ENCODE results near the gene NOL9.

Gene NOL9

DNA sequence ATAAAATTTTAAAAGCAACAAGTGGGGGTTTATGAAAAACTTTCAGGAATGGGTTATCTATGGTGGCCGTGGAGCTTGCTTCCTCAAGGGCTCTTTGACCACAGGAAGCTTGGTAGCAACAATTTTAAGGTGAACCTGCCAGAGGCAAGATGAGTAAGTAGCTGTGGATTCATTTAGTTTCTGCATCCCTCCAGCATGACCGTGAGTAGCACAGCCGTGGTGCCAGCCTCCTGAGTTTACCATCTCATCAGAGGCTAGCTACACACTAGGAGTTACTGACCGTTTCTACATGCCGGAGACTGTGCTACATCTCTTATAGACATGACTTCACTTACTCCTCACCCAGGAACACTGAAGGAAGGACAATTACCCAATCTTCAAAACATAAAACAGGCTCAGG, 32.8 kb downstream of the NOL9 start:
- no peak for DNase-seq (ENCODE audit: low read depth, low spot score)

DNA sequence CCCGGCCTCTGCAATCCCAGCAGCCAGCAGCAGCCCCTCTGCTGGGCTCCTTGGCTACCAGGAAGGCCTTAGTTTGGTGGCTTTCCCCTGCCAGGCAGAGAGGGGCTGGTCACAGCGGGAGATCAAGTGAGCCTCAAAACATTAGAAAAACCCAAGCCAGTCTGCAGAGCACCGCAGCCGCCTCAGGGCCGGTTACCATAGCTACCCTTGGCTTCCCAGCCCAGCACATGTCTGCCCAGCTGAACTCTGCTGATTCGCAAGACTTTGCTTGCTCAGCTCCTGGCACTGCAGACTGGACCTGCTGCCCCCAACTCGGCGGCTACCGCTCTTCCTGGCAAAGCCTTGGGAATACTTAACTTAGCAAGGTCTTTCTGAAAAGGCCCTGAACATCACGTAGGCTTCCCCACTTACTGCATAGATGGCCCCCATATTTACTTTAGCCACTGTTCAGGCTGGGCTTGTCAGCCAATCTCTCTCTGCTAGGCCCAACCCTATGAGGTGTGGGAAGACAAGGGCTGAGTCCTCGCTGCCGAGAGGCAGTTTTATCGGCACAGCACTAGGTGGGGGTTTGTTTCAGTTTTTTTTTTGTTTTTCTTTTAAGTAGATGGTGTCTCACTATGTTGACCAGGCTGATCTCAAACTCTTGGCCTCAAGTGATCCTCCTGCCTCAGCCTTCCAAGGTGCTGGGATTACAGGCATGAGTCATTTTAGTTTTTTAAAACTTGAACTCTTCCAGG, 34.2 kb downstream of the NOL9 start:
- no peak for DNase-seq (ENCODE audit: low read depth, low spot score)

DNA sequence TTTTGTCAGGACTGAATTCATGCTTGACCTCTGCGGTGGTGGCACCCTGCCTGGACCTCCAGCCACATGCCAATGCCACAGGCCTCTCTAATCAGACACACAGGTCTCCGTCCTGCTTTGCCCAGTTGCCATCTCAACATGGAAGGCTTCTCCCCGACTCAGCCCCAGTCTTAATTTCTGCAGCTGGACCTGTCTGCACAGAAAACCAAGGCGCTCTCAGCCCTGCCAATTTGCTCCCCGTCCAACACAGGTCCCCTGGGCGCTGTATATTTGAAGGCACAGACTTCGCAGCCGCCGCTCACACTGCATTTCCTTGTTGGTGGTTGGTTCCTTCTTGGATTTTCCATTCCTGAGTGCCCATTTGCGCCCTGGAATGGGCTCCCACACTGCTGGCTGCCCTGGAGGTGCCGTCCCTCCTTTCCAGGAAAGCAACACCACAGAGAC, 34.8 kb downstream of the NOL9 start:
- DNase-seq (ENCODE audit: low read depth, low spot score), result no peak

DNA sequence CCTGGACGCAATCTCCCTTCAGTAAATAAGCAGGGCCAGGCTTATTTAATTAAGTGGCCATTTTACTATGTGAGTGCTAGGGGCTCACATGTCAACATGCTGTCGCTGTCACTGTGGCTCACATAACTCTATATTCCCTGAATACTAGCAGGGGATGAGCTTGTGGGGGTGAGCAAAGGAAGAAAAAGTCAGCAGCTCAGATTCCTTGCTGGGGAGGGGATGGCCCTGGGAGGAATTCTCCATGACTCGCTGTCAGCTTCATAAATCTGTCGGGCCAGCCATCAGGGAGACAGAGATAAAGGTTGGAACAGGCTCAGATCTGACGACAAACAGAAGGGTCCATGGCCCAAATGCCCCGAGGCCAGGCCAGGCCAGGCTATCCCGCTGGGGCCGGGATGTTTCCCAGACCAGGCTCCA, 36.9 kb downstream of the NOL9 start:
- DNase-seq (ENCODE audit: low read depth, low spot score), result no peak

DNA sequence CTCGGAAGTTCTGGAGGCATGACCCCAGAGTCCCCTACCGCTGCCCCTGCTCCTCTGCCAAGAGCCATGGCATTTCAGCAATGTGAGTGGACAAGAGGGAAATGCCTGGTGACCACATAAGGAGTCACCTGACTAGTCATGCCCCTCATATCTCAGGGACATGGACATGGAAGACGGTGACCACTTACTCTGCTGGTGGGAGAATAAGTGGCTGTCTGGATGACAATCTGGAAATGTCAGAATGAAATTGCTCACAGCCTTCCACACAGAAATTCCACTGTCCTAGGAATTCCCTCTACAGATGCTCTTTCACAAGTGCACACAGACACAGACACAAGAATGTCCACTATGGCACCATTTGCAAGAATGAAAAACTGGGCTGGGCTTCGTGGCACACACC, 38.5 kb downstream of the NOL9 start:
- DNase-seq (ENCODE audit: low read depth, low spot score), result no peak

DNA sequence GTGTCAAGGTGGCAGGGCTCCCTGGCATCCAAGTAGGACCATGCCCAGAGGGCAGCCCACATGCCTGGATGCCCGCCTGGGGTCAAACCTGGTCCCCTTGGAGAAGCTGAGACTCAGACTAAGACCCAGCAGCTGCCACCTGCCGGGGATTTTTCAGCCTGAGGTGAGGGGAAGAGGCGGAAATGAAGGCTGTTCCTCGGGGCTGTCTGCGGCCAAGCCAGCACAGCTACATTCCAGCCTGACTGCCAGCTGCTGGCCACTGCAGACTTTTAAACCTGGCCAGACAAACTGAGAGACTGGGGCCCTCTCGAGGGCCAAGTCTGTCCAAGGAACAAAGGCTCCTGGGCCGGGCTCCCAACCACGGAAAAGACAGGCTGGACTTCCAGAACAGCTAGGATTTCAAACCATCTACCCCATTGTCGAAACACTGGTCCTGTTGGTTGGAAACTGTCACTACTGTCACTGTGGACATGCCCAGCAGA, 41.0 kb downstream of the NOL9 start:
- no peak for DNase-seq (ENCODE audit: low read depth, low spot score)

DNA sequence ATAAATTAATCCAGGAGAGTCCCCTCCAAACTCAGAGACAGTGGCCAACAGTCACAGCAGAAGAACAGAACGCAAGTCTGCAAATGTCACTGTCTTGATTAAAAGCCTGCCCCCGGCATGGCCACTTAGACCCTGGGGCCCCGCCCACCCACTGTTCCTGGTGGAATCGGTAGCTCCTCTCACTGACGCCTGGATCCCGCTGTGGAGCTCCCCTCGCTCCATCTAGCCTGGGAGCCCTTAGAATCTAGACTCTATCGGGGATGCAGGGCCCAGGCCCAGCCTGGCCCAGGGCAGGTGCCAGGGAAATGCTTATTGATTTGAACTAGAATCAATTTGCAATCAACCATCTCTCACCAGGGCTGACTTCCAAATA, 41.4 kb downstream of the NOL9 start:
- DNase-seq (ENCODE audit: low read depth, low spot score), result no peak

DNA sequence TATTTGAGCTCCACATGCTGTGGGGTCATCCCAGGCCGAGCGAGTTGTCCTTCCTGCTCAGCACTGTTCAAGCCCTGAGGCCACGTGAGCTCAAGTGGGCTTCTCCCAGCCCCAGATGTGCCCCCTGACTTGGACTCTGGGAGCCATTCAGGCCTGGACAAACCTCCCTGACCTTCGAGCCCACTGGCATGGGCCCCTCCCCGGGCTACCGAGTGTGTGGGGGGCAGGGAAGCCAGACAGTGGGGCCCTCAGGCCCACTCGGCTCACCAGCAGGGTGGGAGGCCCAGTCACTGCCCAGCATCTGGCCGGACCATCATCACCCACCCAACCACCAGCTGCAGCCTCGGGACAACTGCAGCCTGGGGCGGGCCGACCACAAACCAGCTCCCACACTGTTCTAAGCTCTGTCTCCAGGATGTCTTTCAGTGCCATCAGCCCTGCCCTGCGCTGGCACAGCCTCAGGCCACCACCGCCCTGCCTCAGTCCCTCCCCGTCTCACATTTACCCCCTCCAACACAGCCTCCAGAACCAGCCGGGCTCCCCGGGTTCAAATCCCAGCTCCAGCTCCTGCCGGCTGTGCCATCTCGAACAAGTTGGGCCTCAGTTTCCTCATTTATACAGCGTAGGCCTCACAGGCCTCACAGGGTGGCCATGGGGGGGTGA, 41.9 kb downstream of the NOL9 start:
- DNase-seq (ENCODE audit: low read depth, low spot score), result no peak

DNA sequence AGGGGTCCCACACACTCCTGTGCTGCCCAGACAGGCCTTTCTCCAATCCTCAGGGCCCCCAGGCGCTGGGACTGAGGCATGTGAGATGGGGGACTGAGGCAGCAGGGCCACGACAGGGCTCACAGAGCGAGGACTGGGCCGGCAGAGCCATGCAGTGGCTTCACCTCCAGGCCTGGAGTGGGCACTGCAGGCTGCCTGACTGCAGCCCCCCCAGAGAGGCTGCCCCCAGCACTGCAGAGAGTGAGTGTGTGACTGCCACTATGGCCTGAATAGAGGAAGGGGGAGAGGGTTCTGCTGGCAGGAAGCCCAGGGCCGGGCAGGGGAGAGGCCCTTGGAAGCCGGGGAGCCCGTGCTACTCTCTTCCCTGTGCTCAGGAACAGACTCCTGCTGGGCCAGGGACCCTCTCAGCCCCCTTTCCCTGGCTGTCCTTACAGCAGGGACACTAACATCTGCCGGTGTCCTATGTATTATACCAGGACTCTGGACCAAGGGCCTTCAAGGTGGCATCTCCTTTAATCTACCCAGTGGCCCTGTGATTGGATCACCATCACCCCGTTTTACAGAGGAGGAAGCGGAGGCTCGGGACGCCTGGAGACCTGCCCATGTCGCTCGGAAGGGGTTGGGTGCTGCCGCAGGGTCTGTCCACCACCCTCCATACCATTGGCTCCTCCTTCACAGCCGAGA, 42.6 kb downstream of the NOL9 start:
- DNase-seq (ENCODE audit: low read depth, low spot score), result no peak

DNA sequence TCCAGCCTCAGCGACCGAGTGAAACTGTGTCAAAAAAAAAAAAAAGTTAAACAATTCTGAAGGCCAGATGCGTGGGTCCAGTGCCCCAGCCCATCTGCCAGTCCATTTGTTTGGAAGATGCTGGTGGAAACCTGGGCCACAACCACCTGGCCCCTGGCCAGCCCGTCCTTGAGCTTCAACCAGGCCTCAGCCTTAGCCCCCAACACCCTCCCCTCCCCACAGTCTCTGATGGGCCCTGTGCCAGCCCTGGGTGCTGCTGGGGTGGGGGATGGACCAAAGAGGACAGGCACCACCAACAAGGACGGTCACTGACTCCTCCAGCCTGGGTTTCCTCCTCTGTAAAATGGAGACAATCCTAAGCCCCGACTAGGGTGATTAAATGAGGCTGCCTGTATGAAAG, 43.3 kb downstream of the NOL9 start:
- no peak for DNase-seq (ENCODE audit: low read depth, low spot score)

DNA sequence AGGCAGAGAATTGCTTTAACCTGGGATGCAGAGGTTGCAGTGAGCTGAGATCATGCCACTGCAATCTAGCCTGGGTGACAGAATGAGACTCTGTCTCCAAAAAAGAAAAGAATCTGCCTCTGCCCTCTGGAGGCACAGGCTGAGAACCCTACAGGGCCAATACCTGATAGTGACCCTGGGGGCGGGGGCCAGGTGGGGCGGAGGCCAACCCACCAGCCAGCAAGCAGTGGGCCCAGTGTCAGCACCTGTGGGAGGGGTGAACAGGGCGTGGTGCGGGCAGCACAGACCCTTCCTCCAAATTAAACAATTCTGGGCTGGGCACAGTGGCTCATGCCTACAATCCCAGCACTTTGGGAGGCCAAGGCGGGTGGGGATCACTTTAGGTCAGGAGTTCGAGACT, 43.8 kb downstream of the NOL9 start:
- no peak for DNase-seq (ENCODE audit: low read depth, low spot score)

DNA sequence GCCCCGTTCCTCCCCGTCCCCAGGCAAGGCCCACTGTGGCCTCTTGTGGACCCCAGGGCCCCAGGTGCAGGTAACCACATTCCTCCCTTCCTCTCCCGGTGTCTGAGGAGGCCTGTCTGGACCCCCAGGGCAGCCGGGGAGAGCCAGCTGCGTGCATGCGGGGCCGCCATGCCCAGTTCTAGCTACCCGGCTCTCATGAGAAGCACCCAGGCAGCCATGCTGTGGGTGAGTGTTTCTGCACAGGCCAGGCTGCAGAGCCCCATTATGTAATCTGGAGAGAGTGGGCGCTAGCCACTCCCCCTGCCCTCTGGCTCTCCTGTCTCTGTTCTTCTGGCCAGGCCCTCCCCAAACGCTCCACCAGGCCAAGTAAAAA, 44.4 kb downstream of the NOL9 start:
- DNase-seq (ENCODE audit: low read depth, low spot score), result no peak

DNA sequence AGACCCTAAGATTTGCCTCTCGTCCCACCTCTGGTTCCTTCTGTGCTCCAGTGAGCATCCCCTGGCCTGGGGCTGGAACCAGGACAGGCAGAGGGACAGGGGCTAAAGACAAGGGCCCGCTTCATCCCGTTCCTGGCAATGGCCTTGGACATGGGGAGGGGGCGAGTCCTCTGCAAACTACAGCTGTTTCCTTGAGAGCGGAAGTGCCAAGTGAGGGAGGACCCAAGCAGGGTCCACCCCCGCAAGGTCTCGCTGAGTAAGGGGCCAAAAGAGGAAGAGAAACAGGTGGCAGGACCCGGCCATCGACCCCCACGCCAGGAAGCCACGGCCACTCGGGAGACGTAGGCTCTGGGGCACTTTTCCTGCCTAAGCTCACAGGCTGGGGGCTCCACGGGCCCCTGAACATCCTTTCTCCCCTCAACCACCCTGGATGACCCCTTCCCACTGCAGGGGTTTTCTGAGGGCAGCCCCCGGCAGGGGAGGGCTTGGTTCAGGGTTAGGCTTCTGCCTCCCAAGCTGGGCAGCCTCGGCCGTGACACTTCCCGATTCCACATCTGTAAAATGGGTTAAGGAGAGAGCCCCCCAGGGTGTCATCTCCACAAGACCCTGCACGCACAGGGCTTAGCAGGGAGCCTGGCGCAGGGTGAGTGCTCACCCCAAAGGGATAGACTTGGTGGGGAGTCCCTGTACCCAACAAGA, 44.9 kb downstream of the NOL9 start:
- no peak for DNase-seq (ENCODE audit: low read depth, low spot score)

DNA sequence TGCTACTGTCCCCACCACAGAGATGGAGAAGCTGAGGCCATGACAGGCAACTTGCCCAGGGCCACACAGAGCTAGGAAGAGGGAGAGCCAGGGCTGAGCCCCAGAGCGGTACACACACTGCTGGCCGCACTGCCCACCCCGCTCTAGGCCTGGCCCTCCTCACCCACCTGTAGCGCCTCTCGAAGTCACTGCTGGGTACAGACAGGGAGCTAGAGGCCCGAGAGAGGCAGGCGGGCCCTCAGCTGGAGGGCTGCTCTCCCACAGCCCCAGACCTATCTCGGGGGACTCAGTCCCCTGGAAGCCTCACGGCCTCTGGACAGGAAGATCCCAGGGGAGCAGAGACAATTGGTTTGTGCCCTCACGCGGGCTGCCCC, 45.5 kb downstream of the NOL9 start:
- DNase-seq (ENCODE audit: low read depth, low spot score), result no peak

DNA sequence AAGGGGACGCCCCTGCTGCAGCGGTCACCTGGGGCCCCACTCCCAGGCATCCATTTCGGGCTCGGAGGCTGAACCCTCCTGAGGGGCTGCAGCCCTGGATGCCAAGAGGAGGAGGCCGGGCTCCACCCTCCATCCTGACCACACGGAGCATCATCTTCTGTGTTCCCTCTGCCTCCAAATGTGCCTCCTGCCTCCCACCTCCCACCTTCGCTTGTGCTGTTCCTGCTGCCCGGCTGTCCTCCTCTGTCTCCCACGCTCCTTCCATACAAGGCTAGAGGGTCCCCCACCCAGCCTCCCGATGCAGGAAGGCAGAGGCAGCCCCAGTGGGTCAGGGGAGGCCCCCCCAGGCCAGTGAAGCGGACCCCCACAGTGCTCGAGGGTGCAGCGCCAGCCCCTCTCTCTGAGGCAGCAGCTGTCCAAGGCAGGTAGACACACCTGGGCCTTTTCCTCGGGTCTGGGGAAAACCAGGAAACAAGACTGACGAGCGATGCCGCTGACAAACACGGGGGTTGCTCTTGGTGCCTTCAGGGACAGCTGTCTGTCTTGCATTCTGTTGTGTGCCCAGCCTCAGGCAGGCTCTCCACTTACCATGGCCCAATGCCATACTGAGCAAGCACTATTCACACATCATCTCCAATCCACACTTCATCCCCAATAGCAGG, 46.0 kb downstream of the NOL9 start:
- no peak for DNase-seq (ENCODE audit: low read depth, low spot score)

DNA sequence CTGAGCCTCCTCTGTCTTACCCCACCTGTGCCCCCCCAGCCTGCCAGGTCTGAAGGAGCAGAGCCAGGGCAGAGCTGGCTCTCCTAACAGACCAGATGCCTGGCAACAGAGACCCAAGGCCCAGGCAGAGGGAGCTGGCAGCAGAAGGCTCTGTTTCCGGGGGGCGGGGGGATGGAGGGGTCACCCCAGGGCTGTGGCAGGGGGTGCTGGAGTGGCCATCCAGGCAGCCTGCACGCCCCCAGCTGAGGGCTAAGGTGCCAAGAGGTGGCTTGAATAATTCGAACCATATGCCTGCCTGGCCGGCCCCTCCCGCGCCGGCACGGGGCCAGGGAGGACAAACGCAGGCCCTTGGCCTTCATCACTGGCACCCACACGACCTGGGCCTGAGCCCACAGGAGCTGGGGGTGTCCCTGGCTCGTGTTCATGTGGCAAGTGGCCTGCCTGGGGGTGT, 46.8 kb downstream of the NOL9 start:
- DNase-seq (ENCODE audit: low read depth, low spot score), result no peak

DNA sequence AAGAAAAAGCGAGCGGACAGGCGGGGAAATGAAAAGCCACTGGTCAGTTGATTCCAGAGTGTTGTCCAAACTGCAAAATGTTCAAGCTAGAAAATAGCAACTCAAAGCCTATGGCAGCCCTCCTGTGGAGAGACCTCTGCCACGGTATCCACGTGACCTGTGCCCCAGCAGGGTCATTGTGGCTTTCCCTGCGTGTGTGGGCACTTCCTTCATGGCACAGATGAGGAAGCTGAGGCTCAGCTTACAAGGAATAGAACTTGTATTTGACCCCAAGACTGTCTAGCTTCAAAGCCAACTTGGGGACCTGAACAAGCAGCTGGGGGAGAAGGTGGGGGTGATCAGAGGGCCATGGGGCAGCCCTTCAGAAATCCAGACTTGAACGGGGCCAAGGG, 47.3 kb downstream of the NOL9 start:
- DNase-seq (ENCODE audit: low read depth, low spot score), result no peak

DNA sequence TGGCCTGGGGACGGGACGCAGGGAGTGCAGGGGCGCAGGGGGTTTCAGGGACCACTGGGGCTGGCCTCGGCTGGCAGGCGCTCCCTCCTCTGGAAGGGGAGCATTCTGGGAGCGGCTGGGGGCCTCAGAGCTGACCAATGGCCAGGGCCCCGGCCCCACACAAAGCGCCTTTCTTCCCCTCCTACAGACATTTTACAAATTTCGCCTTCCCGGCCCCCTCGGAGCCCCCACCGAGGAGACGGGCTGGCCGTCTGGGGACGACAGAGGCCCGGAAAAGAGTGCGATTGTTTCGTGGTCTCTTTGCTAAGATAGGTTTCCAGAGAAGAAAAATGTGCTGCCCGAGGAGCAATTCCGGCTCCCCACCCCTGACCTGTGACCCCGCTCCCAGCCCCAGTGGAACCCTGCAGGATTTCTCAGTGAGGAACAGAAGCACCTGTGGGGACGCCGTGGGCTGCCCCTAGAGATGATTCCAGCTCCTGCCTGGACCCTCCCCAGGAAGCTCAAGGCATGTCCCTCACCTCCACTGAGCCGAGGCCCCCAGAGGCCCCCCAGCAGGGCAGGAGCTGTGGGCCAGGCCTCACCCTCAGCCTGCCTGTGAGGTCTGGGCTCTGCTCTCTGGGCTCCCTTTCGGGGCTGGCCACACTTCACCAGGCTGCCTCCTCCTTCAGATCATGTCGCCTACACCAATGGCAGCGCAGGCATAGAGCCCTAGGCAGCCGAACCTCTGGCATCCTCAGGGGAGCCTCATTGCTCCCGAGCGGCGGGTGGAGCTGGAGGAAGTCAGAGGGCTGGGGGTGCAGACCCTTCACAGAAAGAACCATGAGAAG, 47.9 kb downstream of the NOL9 start:
- no peak for DNase-seq (ENCODE audit: low read depth, low spot score)

DNA sequence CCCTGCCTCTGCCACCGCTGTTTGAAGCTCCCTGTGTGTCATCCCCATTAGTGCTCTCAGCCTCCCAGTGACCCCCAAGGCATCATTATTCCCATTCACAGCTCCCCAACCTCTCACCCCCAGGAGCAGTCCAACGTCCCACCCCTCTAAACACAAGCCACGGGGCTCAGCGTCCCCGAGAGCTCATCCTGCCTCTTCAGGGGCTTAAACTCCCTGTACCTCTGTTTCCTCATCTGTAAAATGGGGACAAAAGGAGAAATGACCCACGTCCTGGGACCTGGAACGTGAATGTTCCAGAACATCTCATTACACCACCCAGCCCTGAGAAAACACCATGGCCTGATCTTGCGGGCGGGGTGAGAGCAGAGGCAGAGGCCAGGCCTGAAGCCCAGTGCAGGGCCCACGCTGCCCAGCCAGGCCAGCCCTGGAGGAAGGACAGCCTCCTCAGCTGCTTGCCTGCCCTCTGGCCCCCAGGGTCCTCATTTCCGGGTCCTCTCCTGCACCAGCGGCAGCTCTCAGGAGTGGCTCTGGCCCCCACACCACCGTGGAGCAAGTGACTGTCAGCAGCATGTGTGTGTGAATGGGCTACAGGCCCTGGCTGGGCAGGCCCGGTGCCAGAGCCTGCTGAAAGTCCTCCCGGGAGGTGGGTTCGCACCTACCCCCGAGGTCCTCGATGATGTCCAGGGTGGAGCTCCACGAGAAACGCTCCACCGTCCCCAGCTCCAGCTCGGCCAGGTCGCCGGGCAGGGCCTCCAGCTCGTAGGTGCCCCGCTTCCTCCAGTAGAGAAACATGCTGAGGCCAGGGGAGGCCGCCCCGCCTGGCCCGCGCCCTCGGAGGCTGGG, 48.7 kb downstream of the NOL9 start:
- DNase-seq (ENCODE audit: low read depth, low spot score), result no peak

DNA sequence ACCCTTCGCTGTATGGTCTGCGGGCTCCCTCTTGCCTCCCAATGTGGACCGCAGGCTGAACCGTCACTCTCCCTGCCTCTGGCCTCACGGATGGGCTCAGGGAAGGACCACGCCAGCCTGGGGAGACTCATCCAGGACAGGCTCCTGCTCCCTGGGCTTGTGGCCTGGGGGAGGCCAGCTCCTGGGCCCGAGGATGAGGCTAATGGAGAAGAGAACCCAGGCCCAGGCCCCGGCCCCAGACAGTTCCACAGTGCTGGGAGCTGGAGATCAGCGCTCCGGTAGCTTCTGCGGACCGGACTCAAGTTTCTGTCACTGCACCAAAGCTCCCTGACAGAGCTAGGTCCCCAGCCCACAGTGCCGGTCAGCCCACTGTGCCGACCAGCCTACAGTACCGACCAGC, 49.4 kb downstream of the NOL9 start:
- DNase-seq (ENCODE audit: low read depth, low spot score), result no peak
